Mesendoderm (in vitro differentiated cells): ENCODE measurements around the gene FIBIN.

Experiments used
- DNase-seq: peaks from one replicate; pipeline ENCODE4 v3.0.0; 2013
- H2AK5ac ChIP-seq: 2 replicates; pipeline ENCODE4 v1.6.1; 2013; ENCODE audit warnings: low read length, inconsistent platforms
- H2BK120ac ChIP-seq: 2 replicates; pipeline ENCODE4 v1.6.1; 2013; ENCODE audit warnings: low read depth, mild to moderate bottlenecking, low read length, moderate library complexity, mixed read lengths
- H2BK15ac ChIP-seq: replicated peaks from 2 replicates; pipeline ENCODE4 v1.6.1; 2013; ENCODE audit warnings: low read depth, mild to moderate bottlenecking, moderate library complexity
- H2BK5ac ChIP-seq: 2 replicates; pipeline ENCODE4 v1.6.1; 2013; ENCODE audit warnings: low read length, inconsistent platforms
- H3K18ac ChIP-seq: 2 replicates; pipeline ENCODE4 v1.6.1; 2013; ENCODE audit warnings: mild to moderate bottlenecking, low read length, mixed read lengths
- H3K23ac ChIP-seq: one replicate; pipeline ENCODE4 v1.6.1; 2013; ENCODE audit warnings: low read length
- H3K27ac ChIP-seq: 2 replicates; pipeline ENCODE4 v1.5.1; 2013; ENCODE audit warnings: low read depth, mild to moderate bottlenecking, inconsistent platforms, low read length, moderate library complexity
- H3K27me3 ChIP-seq: 2 replicates; pipeline ENCODE4 v1.6.1; 2013; ENCODE audit warnings: low read length, control low read depth, mild to moderate bottlenecking, inconsistent platforms; ENCODE audit not compliant: insufficient read depth, poor library complexity
- H3K36me3 ChIP-seq: 2 replicates; pipeline ENCODE4 v1.6.1; 2013; ENCODE audit warnings: low read length, inconsistent platforms; ENCODE audit not compliant: control insufficient read depth, insufficient read depth
- H3K4ac ChIP-seq: one replicate; pipeline ENCODE4 v1.6.1; 2013; ENCODE audit warnings: low read depth, mild to moderate bottlenecking, low read length, moderate library complexity
- H3K4me1 ChIP-seq: 2 replicates; pipeline ENCODE4 v1.6.1; 2013; ENCODE audit warnings: low read depth, low read length, inconsistent platforms; ENCODE audit not compliant: control insufficient read depth
- H3K4me2 ChIP-seq: 2 replicates; pipeline ENCODE4 v1.6.1; 2013; ENCODE audit warnings: low read length
- H3K4me3 ChIP-seq: 2 replicates; pipeline ENCODE4 v1.5.1; 2013; ENCODE audit warnings: mild to moderate bottlenecking, low read length
- H3K56ac ChIP-seq: one replicate; pipeline ENCODE4 v1.6.1; 2013; ENCODE audit warnings: low read length
- H3K79me1 ChIP-seq: 2 replicates; pipeline ENCODE4 v1.6.1; 2013; ENCODE audit warnings: low read length, inconsistent platforms
- H3K79me2 ChIP-seq: 2 replicates; pipeline ENCODE4 v1.6.1; 2013; ENCODE audit warnings: mild to moderate bottlenecking, low read length; ENCODE audit not compliant: control insufficient read depth, insufficient read depth
- H3K9ac ChIP-seq: 2 replicates; pipeline ENCODE4 v1.6.1; 2013; ENCODE audit warnings: low read length, inconsistent platforms
- H4K5ac ChIP-seq: one replicate; pipeline ENCODE4 v1.6.1; 2013; ENCODE audit warnings: low read length
- H4K8ac ChIP-seq: one replicate; pipeline ENCODE4 v1.6.1; 2013; ENCODE audit warnings: low read depth, mild to moderate bottlenecking, control low read depth, low read length, moderate library complexity
- WGBS: extraction: QIAGEN DNeasy Blood & Tissue Kit; methylation state at CpG from one replicate; pipeline ENCODE4 v1.1.7; 2013; ENCODE audit warnings: low lambda C conversion rate, missing lambda C conversion rate; ENCODE audit not compliant: insufficient coverage; ENCODE audit errors: extremely low coverage; 5-methylcytosine and 5-hydroxymethylcytosine counted together

FIBIN gene

DNA sequence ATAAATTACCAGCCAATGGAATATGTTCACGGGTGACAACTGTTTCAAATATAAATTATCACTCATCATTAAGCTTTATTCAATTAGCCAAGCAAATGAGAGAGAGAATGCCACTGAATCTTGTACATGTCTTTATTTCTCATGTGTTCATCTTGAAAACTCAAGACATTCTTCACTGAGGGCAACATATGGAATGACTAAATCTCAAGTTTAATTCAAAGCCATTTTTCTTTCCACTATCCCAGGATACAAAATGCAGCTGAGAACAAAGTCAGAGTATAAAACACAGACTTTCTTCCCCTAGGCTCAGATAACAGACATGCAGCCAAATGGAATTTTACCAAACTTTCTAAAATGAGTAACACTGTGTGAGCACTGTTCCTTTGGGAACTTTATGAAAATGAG is 34.7 kb downstream of the FIBIN start:
- no peak overlapping the region for H3K27ac ChIP-seq
- no peak overlapping the region for H3K9ac ChIP-seq
- no peaks in the 10 kb centered on the region for H3K4me1 ChIP-seq
- no peak overlapping the region for H4K5ac ChIP-seq
- H3K4me3 ChIP-seq = no peak overlapping the region
- no peaks in the 10 kb centered on the region for H3K79me2 ChIP-seq
- no peak overlapping the region for H2AK5ac ChIP-seq
- H2BK5ac ChIP-seq = no peak overlapping the region
- DNase-seq = no peak
- no peak overlapping the region for H4K8ac ChIP-seq
- H3K23ac ChIP-seq = no peak overlapping the region
- H3K27me3 ChIP-seq = no peaks in the 10 kb centered on the region
- no peak overlapping the region for H2BK15ac ChIP-seq
- H3K4me2 ChIP-seq = no peak overlapping the region
- H3K18ac ChIP-seq = no peak overlapping the region
- H3K36me3 ChIP-seq = no peaks in the 10 kb centered on the region
- H3K79me1 ChIP-seq = no peaks in the 10 kb centered on the region
- WGBS = no CpG with 5 or more reads among the region's 1 CpG
- H3K56ac ChIP-seq = no peak overlapping the region
- no peak overlapping the region for H2BK120ac ChIP-seq
- no peak overlapping the region for H3K4ac ChIP-seq

DNA sequence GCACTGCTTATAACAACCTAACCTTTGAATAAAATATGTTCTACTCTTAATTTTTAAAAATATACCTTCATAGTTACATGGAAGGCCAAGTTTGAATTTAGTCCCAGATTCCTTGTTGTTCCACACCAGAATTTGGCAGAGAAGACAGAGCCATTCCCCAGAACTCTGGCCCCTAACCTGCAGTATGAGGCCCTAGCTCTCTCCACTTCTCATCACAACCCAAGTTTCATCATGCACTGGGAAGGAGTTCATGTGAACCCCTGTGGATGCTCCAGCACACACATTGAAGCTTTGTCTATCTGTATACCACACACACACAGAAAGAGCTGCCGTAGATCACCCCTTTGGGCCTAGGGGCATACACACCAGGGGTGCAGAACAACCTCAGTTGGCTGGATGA is 36.1 kb downstream of the FIBIN start:
- H3K27ac ChIP-seq = no peak overlapping the region
- no CpG with 5 or more reads among the region's 1 CpG for WGBS
- no peak overlapping the region for H3K4ac ChIP-seq
- no peak overlapping the region for H3K9ac ChIP-seq
- no peak for DNase-seq
- H3K18ac ChIP-seq = no peak overlapping the region
- no peaks in the 10 kb centered on the region for H3K36me3 ChIP-seq
- no peak overlapping the region for H4K8ac ChIP-seq
- no peak overlapping the region for H2AK5ac ChIP-seq
- H4K5ac ChIP-seq = no peak overlapping the region
- no peaks in the 10 kb centered on the region for H3K79me2 ChIP-seq
- no peak overlapping the region for H3K4me3 ChIP-seq
- no peak overlapping the region for H3K56ac ChIP-seq
- H2BK15ac ChIP-seq = no peak overlapping the region
- no peaks in the 10 kb centered on the region for H3K79me1 ChIP-seq
- no peak overlapping the region for H3K23ac ChIP-seq
- H3K4me1 ChIP-seq = no peaks in the 10 kb centered on the region
- no peak overlapping the region for H2BK5ac ChIP-seq
- H3K4me2 ChIP-seq = no peak overlapping the region
- H2BK120ac ChIP-seq = no peak overlapping the region
- H3K27me3 ChIP-seq = no peaks in the 10 kb centered on the region

DNA sequence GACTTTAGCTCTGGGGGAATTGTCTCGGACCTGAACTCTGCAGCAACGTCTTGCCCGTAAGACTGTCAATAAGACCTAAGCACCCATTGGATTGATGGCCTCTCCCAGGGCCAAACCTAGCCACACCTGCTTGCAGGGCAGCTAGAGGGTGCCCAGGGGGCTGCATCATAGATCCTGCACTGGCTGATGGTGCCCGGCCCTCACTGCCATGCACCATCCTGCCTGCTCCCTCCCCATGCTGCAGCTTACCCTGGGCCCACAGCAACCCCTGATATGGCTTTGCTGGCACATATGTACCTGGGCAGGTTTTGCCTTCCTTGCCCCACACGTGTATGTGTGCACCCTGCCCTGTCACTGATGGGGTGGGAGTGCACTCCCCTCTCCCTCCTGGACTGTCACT is 37.8 kb downstream of the FIBIN start:
- no peak overlapping the region for H3K27ac ChIP-seq
- no peak for DNase-seq

DNA sequence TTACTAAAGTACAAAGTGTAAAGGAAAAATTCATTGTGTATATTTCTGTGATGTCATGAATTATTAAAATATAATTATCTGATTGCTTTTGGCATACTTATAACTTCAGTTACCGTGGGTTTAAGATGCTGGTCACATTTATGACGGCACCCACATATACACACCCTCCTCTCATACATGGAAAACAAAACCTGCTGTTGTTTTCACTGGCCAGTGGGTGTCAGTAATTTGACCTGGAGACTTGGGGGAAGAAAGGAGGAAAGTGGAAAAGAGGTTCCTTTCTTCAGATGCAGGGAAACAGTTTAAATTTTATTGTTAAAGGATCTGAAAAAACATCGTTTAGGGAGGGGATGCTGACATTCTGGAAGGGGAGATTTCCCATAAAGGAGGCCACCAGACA is 46.0 kb downstream of the FIBIN start:
- WGBS = no CpG with 5 or more reads among the region's 3 CpGs
- Histone ChIP-seq H2BK5ac (no peak overlapping the region), H3K79me1 (no peaks in the 10 kb centered on the region), H3K9ac (no peak overlapping the region), H3K4me1 (no peaks in the 10 kb centered on the region), H2AK5ac (no peak overlapping the region), H3K4ac (no peak overlapping the region), H3K4me2 (no peak overlapping the region), H3K23ac (no peak overlapping the region), H3K36me3 (no peaks in the 10 kb centered on the region), H2BK15ac (no peak overlapping the region), H3K27ac (no peak overlapping the region), H3K18ac (no peak overlapping the region), H4K5ac (no peak overlapping the region), H3K79me2 (no peaks in the 10 kb centered on the region), H3K4me3 (no peak overlapping the region), H3K27me3 (no peaks in the 10 kb centered on the region), H4K8ac (no peak overlapping the region), H2BK120ac (no peak overlapping the region), H3K56ac (no peak overlapping the region)
- peak; percentile 33 for DNase-seq

More for the DNA sequence above, 37.8 kb downstream of the FIBIN start:
- no peak overlapping the region for H2BK5ac ChIP-seq
- H3K4ac ChIP-seq = no peak overlapping the region
- no peak overlapping the region for H2BK120ac ChIP-seq
- H3K79me1 ChIP-seq = no peaks in the 10 kb centered on the region
- H3K56ac ChIP-seq = no peak overlapping the region
- H3K23ac ChIP-seq = no peak overlapping the region
- no peak overlapping the region for H4K5ac ChIP-seq
- no peaks in the 10 kb centered on the region for H3K27me3 ChIP-seq
- no peak overlapping the region for H3K18ac ChIP-seq
- no peak overlapping the region for H2AK5ac ChIP-seq
- H3K79me2 ChIP-seq = no peaks in the 10 kb centered on the region
- H2BK15ac ChIP-seq = no peak overlapping the region
- no peak overlapping the region for H3K9ac ChIP-seq
- no peak overlapping the region for H3K4me2 ChIP-seq
- no peak overlapping the region for H3K4me3 ChIP-seq
- no peak overlapping the region for H4K8ac ChIP-seq
- no peaks in the 10 kb centered on the region for H3K4me1 ChIP-seq
- WGBS = no CpG with 5 or more reads among the region's 5 CpGs
- no peaks in the 10 kb centered on the region for H3K36me3 ChIP-seq

DNA sequence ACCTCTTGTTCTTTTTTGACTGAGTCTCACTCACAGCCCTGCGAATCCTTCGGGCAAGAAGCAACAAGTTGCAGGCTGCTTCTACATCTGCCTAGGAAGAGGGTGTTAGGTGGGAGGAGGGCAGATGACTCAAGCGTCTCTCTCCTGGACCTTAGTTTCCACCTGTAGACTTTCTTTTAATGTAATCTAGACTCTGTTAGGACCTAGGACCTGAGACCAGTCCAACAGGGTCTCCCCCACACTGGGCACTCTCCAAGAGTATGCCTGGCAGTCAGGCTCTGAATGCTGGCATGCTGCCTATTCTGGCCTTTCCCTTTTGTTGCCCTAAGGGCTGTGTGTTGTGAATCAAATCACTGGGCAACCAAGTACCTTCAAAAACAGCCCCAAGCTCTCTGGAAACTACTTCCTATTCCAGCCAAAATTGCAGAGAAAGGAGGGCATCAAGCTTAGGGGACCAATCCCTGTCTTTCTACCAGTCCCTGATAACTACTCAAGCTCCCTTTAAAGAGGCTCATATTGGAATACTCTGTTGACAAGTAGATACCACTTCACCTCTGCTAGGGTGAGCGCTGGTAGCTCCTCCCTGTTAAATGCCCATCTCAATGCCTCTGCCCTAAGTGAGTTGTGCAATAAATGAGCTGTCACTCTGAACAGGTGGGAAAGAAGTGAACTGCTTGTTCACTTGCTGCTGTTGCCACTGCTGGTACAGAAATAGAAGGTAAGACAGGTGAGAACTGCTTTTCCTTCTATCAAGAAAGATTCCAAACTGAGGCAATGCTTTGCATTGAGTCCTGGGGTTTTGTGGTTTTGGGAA is 46.6 kb downstream of the FIBIN start, which contains the start of gene BBOX1:
BBOX1 (plus strand) TSS at position 514 of the 814 bp plus-strand sequence. CDS start 14,616 bp downstream, outside the sequence.
- peak; percentile 28 for DNase-seq
- H2BK5ac ChIP-seq = no peak within 1 kb of the TSS
- no peaks in the 10 kb centered on the region for H3K4me1 ChIP-seq
- no peak within 1 kb of the TSS for H3K23ac ChIP-seq
- H3K27me3 ChIP-seq = no peaks in the 10 kb centered on the region
- no peak within 1 kb of the TSS for H2BK120ac ChIP-seq
- no peak within 1 kb of the TSS for H3K9ac ChIP-seq
- H4K8ac ChIP-seq = no peak within 1 kb of the TSS
- no peaks in the 10 kb centered on the region for H3K79me2 ChIP-seq
- no peak within 1 kb of the TSS for H3K27ac ChIP-seq
- no peak within 1 kb of the TSS for H2BK15ac ChIP-seq
- H3K4ac ChIP-seq = no peak within 1 kb of the TSS
- H3K18ac ChIP-seq = no peak within 1 kb of the TSS
- H2AK5ac ChIP-seq = no peak within 1 kb of the TSS
- no peak within 1 kb of the TSS for H3K56ac ChIP-seq
- H3K36me3 ChIP-seq = no peaks in the 10 kb centered on the region
- H4K5ac ChIP-seq = no peak within 1 kb of the TSS
- H3K4me3 ChIP-seq = no peak within 1 kb of the TSS
- no peaks in the 10 kb centered on the region for H3K79me1 ChIP-seq
- no CpG with 5 or more reads among the region's 4 CpGs for WGBS
- no peak within 1 kb of the TSS for H3K4me2 ChIP-seq
